HepG2 (cell line): ENCODE data around the gene RAD51D. TPM values are rescaled to one million over a fixed set of nuclear protein-coding genes. Genes with fewer than 3 reads are reported as not detected.

Experiments
- BCL6 ChIP-seq: IDR thresholded peaks from 2 replicates; pipeline ENCODE4 v1.6.1; 2016; ENCODE audit warnings: missing genetic modification reagents, missing compliant biosample characterization
- ELF4 ChIP-seq: sonication (generic); formaldehyde crosslinking; IDR thresholded peaks from 2 replicates; pipeline ENCODE4 v1.5.0; 2020; ENCODE audit warnings: missing genetic modification reagents, mild to moderate bottlenecking, moderate library complexity, borderline replicate concordance
- GATA4 ChIP-seq: sonication (generic); IDR thresholded peaks from 2 replicates; pipeline ENCODE4 v1.6.1; 2016; ENCODE audit warnings: antibody characterized with exemption, low read depth, borderline replicate concordance
- GZF1 ChIP-seq: sonication (generic); formaldehyde crosslinking; IDR thresholded peaks from 2 replicates; pipeline ENCODE4 v1.5.1; 2020; ENCODE audit warnings: mild to moderate bottlenecking, missing genetic modification reagents
- HIC2 ChIP-seq: sonication (generic); formaldehyde crosslinking; IDR thresholded peaks from 2 replicates; pipeline ENCODE4 v1.9.0; 2022; ENCODE audit warnings: low read depth, missing genetic modification reagents
- MAFF ChIP-seq: IDR thresholded peaks from 2 replicates; pipeline ENCODE4 v1.6.1; 2011; ENCODE audit warnings: low read depth, low read length, improper control_type of control experiment
- MXD4 ChIP-seq: IDR thresholded peaks from 2 replicates; pipeline ENCODE4 v1.6.1; 2016; ENCODE audit warnings: mild to moderate bottlenecking, missing biosample characterization, missing genetic modification reagents
- PBX2 ChIP-seq: IDR thresholded peaks from 2 replicates; pipeline ENCODE4 v1.6.1; 2016; ENCODE audit warnings: control low read depth
- PLRG1 ChIP-seq: fragments of 450-650 bp; conservative IDR thresholded peaks from 2 replicates; pipeline ENCODE4 v1.6.1; 2016
- RBFOX2 ChIP-seq: fragments of 200-400 bp; formaldehyde crosslinking; IDR thresholded peaks from 2 replicates; pipeline ENCODE4 v1.6.1; 2017; ENCODE audit warnings: low read depth, mild to moderate bottlenecking, low read length
- RFX5 ChIP-seq: IDR thresholded peaks from 2 replicates; pipeline ENCODE4 v1.6.1; 2011; ENCODE audit warnings: low read depth, low read length, improper control_type of control experiment
- RXRB ChIP-seq: IDR thresholded peaks from 2 replicates; pipeline ENCODE4 v1.6.1; 2016; ENCODE audit warnings: borderline replicate concordance, missing genetic modification reagents, missing compliant biosample characterization
- SIN3A ChIP-seq: IDR thresholded peaks from 2 replicates; pipeline ENCODE4 v1.6.1; 2011; ENCODE audit warnings: low read depth, mild to moderate bottlenecking, control low read depth, low read length, borderline replicate concordance
- ZC3H13 ChIP-seq: sonication (generic); formaldehyde crosslinking; IDR thresholded peaks from 2 replicates; pipeline ENCODE4 v1.8.1; 2023; ENCODE audit warnings: mild to moderate bottlenecking, missing genetic modification reagents, moderate library complexity
- ZNF160 ChIP-seq: sonication (generic); formaldehyde crosslinking; IDR thresholded peaks from 2 replicates; pipeline ENCODE4 v1.8.0; 2022; ENCODE audit warnings: mild to moderate bottlenecking, inconsistent platforms, missing genetic modification reagents
- ZNF513 ChIP-seq: sonication (generic); formaldehyde crosslinking; conservative IDR thresholded peaks from 2 replicates; pipeline ENCODE4 v1.5.0; 2020; ENCODE audit warnings: missing genetic modification reagents
- ZNF552 ChIP-seq: sonication (generic); formaldehyde crosslinking; IDR thresholded peaks from 2 replicates; pipeline ENCODE4 v1.9.0; 2022; ENCODE audit warnings: missing genetic modification reagents, mild to moderate bottlenecking, borderline replicate concordance
- ZNF605 ChIP-seq: sonication (generic); formaldehyde crosslinking; IDR thresholded peaks from 2 replicates; pipeline ENCODE4 v1.8.0; 2022; ENCODE audit warnings: mild to moderate bottlenecking, missing genetic modification reagents
- ZNF614 ChIP-seq: IDR thresholded peaks from 2 replicates; pipeline ENCODE4 v1.6.1; 2018; ENCODE audit warnings: missing biosample characterization, missing genetic modification reagents, inconsistent platforms, borderline replicate concordance
- ZNF615 ChIP-seq: sonication (generic); formaldehyde crosslinking; IDR thresholded peaks from 2 replicates; pipeline ENCODE4 v1.5.0; 2020; ENCODE audit warnings: mild to moderate bottlenecking, missing genetic modification reagents, borderline replicate concordance
- ZNF652 ChIP-seq: IDR thresholded peaks from 2 replicates; pipeline ENCODE4 v1.6.1; 2016; ENCODE audit warnings: low read depth, borderline replicate concordance
- ZNF660 ChIP-seq: sonication (generic); formaldehyde crosslinking; IDR thresholded peaks from 2 replicates; pipeline ENCODE4 v1.5.1; 2020; ENCODE audit warnings: mild to moderate bottlenecking, low read depth, missing genetic modification reagents, borderline replicate concordance
- polyA plus RNA-seq, 8 experiments: library from polyadenylated mRNA; depleted of rRNA in 3 of 8; stranded (reverse) in 7 of 8; unstranded in 1 of 8; fragments of >200 nt; fragmentation: Illumina TruSeq in 4 of 8; extraction: Trizol in 4 of 8; gene quantifications; 2 replicates each; pipeline versions ENCODE4 v1.2.1 to v1.2.3, GENCODE V29; 2011 to 2016; ENCODE audit warnings: low read depth in 4 of 8, missing spikeins in 1 of 8, mixed read lengths in 1 of 8; ENCODE audit not compliant: insufficient read depth in 1 of 8
- total RNA-seq, 5 experiments: library from RNA; depleted of rRNA; stranded (reverse); fragments of >200 nt; fragmentation: Illumina TruSeq; extraction: Trizol; gene quantifications; 2 replicates each; pipeline ENCODE4 v1.2.3, GENCODE V29; 2016; ENCODE audit warnings: low read depth in 1 of 5
- TF ChIP-seq, protein P1 (sequence below): sonication (generic); formaldehyde crosslinking; conservative IDR thresholded peaks from 2 replicates; pipeline ENCODE4 v1.4.0; 2020; ENCODE audit warnings: missing genetic modification reagents

The RAD51D gene
- total and polyA plus RNA-seq, 2 of the 13 experiments (the other 11 are each of a cell fraction or from before 2014, with no cell fraction given) = 6.7 to 13.1 TPM

DNA sequence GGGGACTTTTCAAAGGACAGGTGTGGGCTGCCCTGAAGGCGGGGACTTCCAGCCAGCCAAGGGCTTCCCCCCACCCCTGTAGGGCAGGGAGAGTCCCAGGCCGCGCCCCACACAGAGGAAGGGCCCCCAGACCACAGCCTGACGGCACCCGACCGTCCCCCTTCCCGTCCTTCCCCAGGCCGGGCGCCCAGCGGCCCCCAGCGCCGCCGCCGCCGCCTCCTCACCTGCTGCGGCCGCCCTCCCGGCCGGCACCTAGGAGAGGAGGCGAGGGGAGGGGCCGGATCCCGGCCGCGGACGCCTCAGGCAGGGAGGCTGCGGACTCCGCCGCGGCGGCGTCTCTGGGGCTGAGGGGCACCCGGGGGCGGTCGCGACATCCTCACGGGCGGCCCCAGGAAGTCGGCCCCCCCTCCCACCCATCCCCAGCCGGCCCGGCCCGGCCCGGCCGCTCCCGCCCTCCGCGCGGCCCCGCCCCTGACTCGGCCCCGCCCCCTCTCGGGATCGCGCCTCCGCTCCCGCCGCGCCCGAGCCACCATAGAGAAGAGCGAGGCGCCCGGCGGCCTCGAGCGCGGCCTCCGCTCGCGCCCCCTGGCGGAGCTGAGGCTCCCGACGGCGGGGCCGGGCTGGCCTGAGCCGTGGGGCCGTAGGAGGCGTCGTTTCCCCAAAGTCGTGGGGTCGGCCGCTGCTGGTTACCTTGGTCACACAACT lies 30.6 kb downstream of the RAD51D start (continued):
- no peak for TF ChIP-seq ZNF614 (CRISPR knock-in tag)
- no peak for TF ChIP-seq GZF1
- no peak for TF ChIP-seq RFX5
- TF ChIP-seq PLRG1 = no peak
- TF ChIP-seq HIC2 (CRISPR knock-in tag) = no peak
- TF ChIP-seq, protein P1, sequence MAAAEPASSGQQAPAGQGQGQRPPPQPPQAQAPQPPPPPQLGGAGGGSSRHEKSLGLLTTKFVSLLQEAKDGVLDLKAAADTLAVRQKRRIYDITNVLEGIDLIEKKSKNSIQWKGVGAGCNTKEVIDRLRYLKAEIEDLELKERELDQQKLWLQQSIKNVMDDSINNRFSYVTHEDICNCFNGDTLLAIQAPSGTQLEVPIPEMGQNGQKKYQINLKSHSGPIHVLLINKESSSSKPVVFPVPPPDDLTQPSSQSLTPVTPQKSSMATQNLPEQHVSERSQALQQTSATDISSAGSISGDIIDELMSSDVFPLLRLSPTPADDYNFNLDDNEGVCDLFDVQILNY (CRISPR knock-in tag) = 0 out of 2 replicates have a peak, but pooled peaks have one; percentile 14
- no peak for TF ChIP-seq RXRB
- no peak for TF ChIP-seq ZNF660 (CRISPR knock-in tag)
- peak; percentile 67; the same call in 1 of the 2 replicates for TF ChIP-seq SIN3A
- TF ChIP-seq MXD4 (CRISPR knock-in tag) = 0 out of 2 replicates have a peak, but pooled peaks have one; percentile 16
- no peak for TF ChIP-seq ZNF552 (CRISPR knock-in tag)
- TF ChIP-seq ZNF652 = no peak
- no peak for TF ChIP-seq ZNF513
- no peak for TF ChIP-seq PBX2 (CRISPR knock-in tag)
- peak; percentile 25; the same call in 1 of the 2 replicates for TF ChIP-seq BCL6 (CRISPR knock-in tag)
- TF ChIP-seq RBFOX2 = peak; percentile 88
- no peak for TF ChIP-seq ZNF160 (CRISPR knock-in tag)
- TF ChIP-seq ZNF615 (CRISPR knock-in tag) = no peak
- no peak for TF ChIP-seq ELF4 (CRISPR knock-in tag)
- TF ChIP-seq ZNF605 = no peak
- no peak for TF ChIP-seq MAFF
- no peak for TF ChIP-seq GATA4
- no peak for TF ChIP-seq ZC3H13 (CRISPR knock-in tag)
